ENCODE results near the gene MCMBP. TPM values are rescaled to one million over a fixed set of nuclear protein-coding genes. Genes with fewer than 3 reads are reported as not detected.

MCMBP gene
- total RNA-seq, 4 donors from 2014 or later = 45.7 to 72.3 (median 59.2) TPM

- H3K27me3 ChIP-seq = no peaks in the 10 kb centered on the region
- H3K4me1 ChIP-seq = peaks cover 0 to 19% (median 0%) of the 10 kb centered on the region in 4 donors
- no peak overlapping the region for H3K27ac ChIP-seq
- no peak for TF ChIP-seq EP300 (IDR thresholded peaks at IDR 0.05)
- TF ChIP-seq CTCF (IDR thresholded peaks at IDR 0.05) = peak; percentile 37 to 70 (median 57)
- H3K36me3 ChIP-seq = peaks cover 0 to 40% (median 0%) of the 10 kb centered on the region in 3 donors
- no peak for DNase-seq (ENCODE audit: low spot score in 2 of 2)
- 67 to 69% methylated on average over 1 of the region's 1 CpG for WGBS, 2 donors
- peaks cover 0 to 6% (median 0%) of the 10 kb centered on the region in 4 donors for H3K9me3 ChIP-seq
- H3K4me3 ChIP-seq = no peak overlapping the region
Observed at GRCh38 chr10:119859420-119860258, 13.0 kb downstream of the MCMBP start.

- WGBS, 2 donors = 59 to 70% methylated on average over 1 of the region's 1 CpG
Observed at GRCh38 chr10:119858063-119858462, 14.6 kb downstream of the MCMBP start.

GRCh38 chr10:119853574-119853973 lies 19.1 kb downstream of the MCMBP start:
- TF ChIP-seq EP300 (IDR thresholded peaks at IDR 0.05) = no peak
- no peak for TF ChIP-seq POLR2A (IDR thresholded peaks at IDR 0.05)
- TF ChIP-seq CTCF (IDR thresholded peaks at IDR 0.05) = no peak
- H3K4me3 ChIP-seq = no peak overlapping the region
- H3K27ac ChIP-seq = no peak overlapping the region
- WGBS, 2 donors = 66 to 77% methylated on average over 1 of the region's 1 CpG
- H3K4me1 ChIP-seq = no peaks in the 10 kb centered on the region
- peaks cover 0 to 81% (median 8%) of the 10 kb centered on the region in 3 donors for H3K36me3 ChIP-seq
- H3K27me3 ChIP-seq = no peaks in the 10 kb centered on the region
- no peak for DNase-seq (ENCODE audit: low spot score in 2 of 2)
- H3K9me3 ChIP-seq = no peaks in the 10 kb centered on the region

More at GRCh38 chr10:119858063-119858462, 14.6 kb downstream of the MCMBP start:
- Histone ChIP-seq H3K9me3 (no peaks in the 10 kb centered on the region), H3K27ac (peak overlapping the region in 1 of 4 donors; percentile 38), H3K36me3 (peaks cover 0 to 56% (median 8%) of the 10 kb centered on the region in 3 donors), H3K4me3 (no peak overlapping the region), H3K4me1 (peaks cover 0 to 19% (median 0%) of the 10 kb centered on the region in 4 donors), H3K27me3 (no peaks in the 10 kb centered on the region)
- DNase-seq (ENCODE audit: low spot score in 2 of 2) = no peak
- no peak for TF ChIP-seq POLR2A (IDR thresholded peaks at IDR 0.05)
- TF ChIP-seq EP300 (IDR thresholded peaks at IDR 0.05) = no peak
- TF ChIP-seq CTCF (IDR thresholded peaks at IDR 0.05) = no peak

- Histone ChIP-seq H3K27me3 (no peaks in the 10 kb centered on the region), H3K4me1 (no peaks in the 10 kb centered on the region), H3K4me3 (no peak overlapping the region), H3K27ac (no peak overlapping the region), H3K9me3 (no peaks in the 10 kb centered on the region), H3K36me3 (peaks cover 0 to 84% (median 8%) of the 10 kb centered on the region in 3 donors)
- WGBS, 2 donors = 93 to 94% methylated on average over 6 of the region's 6 CpGs
- no peak for DNase-seq (ENCODE audit: low spot score in 2 of 2)
- TF ChIP-seq CTCF (IDR thresholded peaks at IDR 0.05) (no peak), POLR2A (IDR thresholded peaks at IDR 0.05) (no peak), EP300 (IDR thresholded peaks at IDR 0.05) (no peak)
Observed at GRCh38 chr10:119852822-119853221, 19.8 kb downstream of the MCMBP start.

GRCh38 chr10:119852277-119852676 lies 20.4 kb downstream of the MCMBP start:
- H3K27me3 ChIP-seq = no peaks in the 10 kb centered on the region
- peaks cover 0 to 84% (median 8%) of the 10 kb centered on the region in 3 donors for H3K36me3 ChIP-seq
- H3K4me1 ChIP-seq = no peaks in the 10 kb centered on the region
- H3K4me3 ChIP-seq = no peak overlapping the region
- 95 to 97% methylated on average over 6 of the region's 6 CpGs for WGBS, 2 donors
- no peaks in the 10 kb centered on the region for H3K9me3 ChIP-seq
- H3K27ac ChIP-seq = no peak overlapping the region
- TF ChIP-seq EP300 (IDR thresholded peaks at IDR 0.05) (no peak), CTCF (IDR thresholded peaks at IDR 0.05) (no peak), POLR2A (IDR thresholded peaks at IDR 0.05) (no peak)
- no peak for DNase-seq (ENCODE audit: low spot score in 2 of 2)
